Lower lobe of right lung (tissue), 2 donors: ENCODE data around the gene ATG2A. TPM values are rescaled to one million over a fixed set of nuclear protein-coding genes. Genes with fewer than 3 reads are reported as not detected.

Experiments used
- ATAC-seq, 2 donors: fragments of 200-7000 bp; cut with Tn5 transposase; one replicate each; pipeline ENCODE4 v1.9.1; 2020 to 2022; ENCODE audit warnings: mild to moderate bottlenecking in 2 of 2, moderate library complexity in 2 of 2
- DNase-seq: peaks from one replicate; pipeline ENCODE4 v3.0.0-alpha.2; 2020
- H3K27ac ChIP-seq: fragments of 200-600 bp; one replicate; pipeline ENCODE4 v1.8.0; 2022
- H3K27me3 ChIP-seq: fragments of 200-600 bp; one replicate; pipeline ENCODE4 v1.8.0; 2022; ENCODE audit warnings: low read depth
- H3K36me3 ChIP-seq: fragments of 200-600 bp; one replicate; pipeline ENCODE4 v1.8.0; 2022; ENCODE audit warnings: mild to moderate bottlenecking
- H3K4me1 ChIP-seq: fragments of 200-600 bp; one replicate; pipeline ENCODE4 v1.8.0; 2022
- H3K4me3 ChIP-seq: fragments of 200-600 bp; one replicate; pipeline ENCODE4 v1.8.0; 2022; ENCODE audit warnings: mild to moderate bottlenecking
- H3K9me3 ChIP-seq: fragments of 200-600 bp; one replicate; pipeline ENCODE4 v1.8.0; 2022
- intact Hi-C: fragments of 100-400 bp; cut with DNase I; formaldehyde crosslinking; loops from one replicate; pipeline ENCODE4 v1.11.0; 2022
- total RNA-seq: library from RNA; stranded (reverse); fragmentation: NEBNext Ultra II Directional; extraction: Animal tissue kit (Norgen Biotek cat#: 25700); gene quantifications from one replicate; pipeline ENCODE4 v1.2.1, GENCODE V29; 2021
- TF ChIP-seq, protein P1 (sequence below): fragments of 200-600 bp; IDR thresholded peaks from one replicate; pipeline ENCODE4 v1.8.0; 2022; ENCODE audit warnings: antibody characterized with exemption, mild to moderate bottlenecking
- donor health status: DM: no; HTN: yes; CAD: no; lungs with severe emphysema.

Gene ATG2A
- total RNA-seq, 1 donor from 2014 or later: 21.7 TPM

DNA sequence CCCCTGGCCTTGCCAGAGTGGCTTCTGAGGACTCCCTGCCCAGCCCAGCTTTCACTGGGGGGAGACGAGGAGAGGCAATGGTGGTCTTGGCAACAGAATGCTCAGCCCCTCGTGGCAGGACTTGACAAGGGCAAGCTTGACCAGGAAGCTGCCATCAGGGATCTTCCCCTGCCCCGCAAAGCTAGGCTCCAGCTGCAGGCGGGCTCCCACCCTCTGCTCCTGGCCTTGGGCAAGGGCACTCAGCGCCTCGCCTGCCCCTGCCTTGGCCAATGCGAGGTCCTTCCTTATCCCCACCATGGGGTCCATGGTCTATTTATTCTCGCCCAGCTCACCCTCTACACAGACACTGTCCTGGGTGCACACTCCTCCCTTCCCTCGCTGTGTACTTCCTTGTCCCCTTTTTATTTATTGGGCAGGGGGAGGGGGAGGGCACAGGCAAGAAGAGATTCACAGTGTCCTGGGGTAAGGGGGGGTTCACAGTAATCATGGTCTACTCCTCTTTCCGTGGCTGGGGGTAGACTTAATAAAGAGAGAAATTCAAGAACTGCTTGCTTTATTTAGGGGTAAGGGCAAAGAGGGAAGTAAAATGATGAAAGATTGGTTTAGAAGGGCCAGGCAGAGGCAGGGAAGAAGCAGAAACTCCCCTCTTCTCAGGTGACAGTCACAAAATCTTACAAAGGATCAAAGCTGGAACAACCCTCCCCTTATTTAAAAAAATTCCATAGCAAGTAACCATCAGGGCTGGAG lies 17.1 kb upstream of the ATG2A start:
- intact Hi-C loops: no loop called here

GRCh38 chr11:64933213-64933934 lies 16.4 kb upstream of the ATG2A start:
- intact Hi-C loops: no loop called here
- no peaks in the 10 kb centered on the region for H3K9me3 ChIP-seq
- H3K27ac ChIP-seq: no peak overlapping the region
- H3K4me3 ChIP-seq: no peak overlapping the region
- no peaks in the 10 kb centered on the region for H3K27me3 ChIP-seq
- DNase-seq (no peak), ATAC-seq (no peak)
- H3K36me3 ChIP-seq: peaks cover 61% of the 10 kb centered on the region
- TF ChIP-seq, protein P1, sequence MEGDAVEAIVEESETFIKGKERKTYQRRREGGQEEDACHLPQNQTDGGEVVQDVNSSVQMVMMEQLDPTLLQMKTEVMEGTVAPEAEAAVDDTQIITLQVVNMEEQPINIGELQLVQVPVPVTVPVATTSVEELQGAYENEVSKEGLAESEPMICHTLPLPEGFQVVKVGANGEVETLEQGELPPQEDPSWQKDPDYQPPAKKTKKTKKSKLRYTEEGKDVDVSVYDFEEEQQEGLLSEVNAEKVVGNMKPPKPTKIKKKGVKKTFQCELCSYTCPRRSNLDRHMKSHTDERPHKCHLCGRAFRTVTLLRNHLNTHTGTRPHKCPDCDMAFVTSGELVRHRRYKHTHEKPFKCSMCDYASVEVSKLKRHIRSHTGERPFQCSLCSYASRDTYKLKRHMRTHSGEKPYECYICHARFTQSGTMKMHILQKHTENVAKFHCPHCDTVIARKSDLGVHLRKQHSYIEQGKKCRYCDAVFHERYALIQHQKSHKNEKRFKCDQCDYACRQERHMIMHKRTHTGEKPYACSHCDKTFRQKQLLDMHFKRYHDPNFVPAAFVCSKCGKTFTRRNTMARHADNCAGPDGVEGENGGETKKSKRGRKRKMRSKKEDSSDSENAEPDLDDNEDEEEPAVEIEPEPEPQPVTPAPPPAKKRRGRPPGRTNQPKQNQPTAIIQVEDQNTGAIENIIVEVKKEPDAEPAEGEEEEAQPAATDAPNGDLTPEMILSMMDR: no peak
- H3K4me1 ChIP-seq: no peaks in the 10 kb centered on the region

More for the DNA sequence above, 17.1 kb upstream of the ATG2A start:
- Histone ChIP-seq H3K4me1 (no peaks in the 10 kb centered on the region), H3K27me3 (no peaks in the 10 kb centered on the region), H3K27ac (no peak overlapping the region), H3K36me3 (peaks cover 55% of the 10 kb centered on the region), H3K4me3 (no peak overlapping the region), H3K9me3 (no peaks in the 10 kb centered on the region)
- ATAC-seq: no peak
- TF ChIP-seq, protein P1: no peak
- DNase-seq: no peak

DNA sequence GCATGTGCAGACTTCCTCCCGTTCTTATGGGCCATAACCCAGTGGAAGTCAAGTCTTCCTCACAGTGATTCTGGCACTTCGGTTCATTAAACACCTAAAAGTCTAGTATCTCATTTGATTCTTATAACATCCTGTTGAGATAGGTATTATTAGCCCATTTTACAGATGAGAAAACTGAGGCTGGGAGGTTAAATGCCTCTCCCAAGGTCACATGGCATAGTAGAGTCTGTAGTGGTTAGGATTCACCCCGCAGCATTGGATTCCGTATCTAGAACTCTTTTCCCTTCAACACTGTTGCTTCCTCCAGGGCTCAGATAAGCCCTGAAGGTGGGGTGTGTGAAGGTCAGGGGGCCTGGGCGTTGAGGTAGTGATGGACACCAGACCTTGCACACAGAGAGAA lies 15.3 kb upstream of the ATG2A start:
- Histone ChIP-seq H3K9me3 (no peaks in the 10 kb centered on the region), H3K27ac (no peak overlapping the region), H3K4me3 (no peak overlapping the region), H3K27me3 (no peaks in the 10 kb centered on the region), H3K36me3 (peaks cover 70% of the 10 kb centered on the region), H3K4me1 (no peaks in the 10 kb centered on the region)
- TF ChIP-seq, protein P1: no peak
- intact Hi-C loops: no loop called here
- ATAC-seq: no peak
- DNase-seq: no peak

DNA sequence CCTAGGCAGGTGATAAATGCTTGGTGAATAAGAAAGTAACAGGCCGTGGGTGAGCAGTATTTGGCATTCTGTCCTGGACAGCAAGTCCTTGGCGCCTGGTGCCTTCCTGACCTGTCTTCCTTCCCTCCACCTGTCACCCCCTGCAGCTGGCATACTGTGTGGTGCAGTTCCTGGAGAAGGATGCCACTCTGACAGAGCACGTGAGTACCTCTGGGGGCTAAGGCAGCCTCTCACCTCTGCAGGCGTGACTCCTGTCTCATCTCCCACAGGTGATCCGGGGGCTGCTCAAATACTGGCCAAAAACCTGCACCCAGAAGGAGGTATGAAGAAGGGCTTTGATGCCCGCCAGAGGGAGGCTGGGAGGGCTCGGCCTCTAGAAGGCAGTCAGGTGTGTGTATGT lies 14.3 kb upstream of the ATG2A start:
- H3K4me1 ChIP-seq: peaks cover 5% of the 10 kb centered on the region
- peaks cover 77% of the 10 kb centered on the region for H3K36me3 ChIP-seq
- no peaks in the 10 kb centered on the region for H3K9me3 ChIP-seq
- intact Hi-C loops: no loop called here
- H3K27ac ChIP-seq: no peak overlapping the region
- H3K27me3 ChIP-seq: no peaks in the 10 kb centered on the region
- no peak for ATAC-seq
- TF ChIP-seq, protein P1: no peak
- H3K4me3 ChIP-seq: no peak overlapping the region
- DNase-seq: no peak

GRCh38 chr11:64930340-64930739 lies 13.3 kb upstream of the ATG2A start:
- H3K4me3 ChIP-seq: no peak overlapping the region
- H3K27ac ChIP-seq: no peak overlapping the region
- DNase-seq (no peak), ATAC-seq (no peak)
- TF ChIP-seq, protein P1: no peak
- no peaks in the 10 kb centered on the region for H3K9me3 ChIP-seq
- no peaks in the 10 kb centered on the region for H3K27me3 ChIP-seq
- intact Hi-C loops: no loop called here
- H3K36me3 ChIP-seq: peaks cover 77% of the 10 kb centered on the region
- peaks cover 14% of the 10 kb centered on the region for H3K4me1 ChIP-seq
